SU-DHL-6 (cell line): ENCODE data around the gene NRL.

Experiments
- H2AFZ ChIP-seq: fragments of 200-600 bp; sonication (generic); 2 replicates; pipeline ENCODE4 v1.6.1; 2014; ENCODE audit warnings: low read depth, mild to moderate bottlenecking, moderate library complexity, mixed read lengths, antibody characterized with exemption, low read length; ENCODE audit not compliant: severe bottlenecking
- H3F3A ChIP-seq: fragments of 200-600 bp; shearing (Covaris generic); 2 replicates; pipeline ENCODE4 v1.6.0; 2016; ENCODE audit warnings: antibody characterized with exemption, mild to moderate bottlenecking; ENCODE audit not compliant: insufficient read depth
- H3K27ac ChIP-seq: fragments of 200-600 bp; sonication (generic); 2 replicates; pipeline ENCODE4 v1.5.1; 2016; ENCODE audit warnings: low read depth, mild to moderate bottlenecking, low read length, moderate library complexity, mixed read lengths
- H3K27me3 ChIP-seq: fragments of 200-600 bp; sonication (generic), shearing (Covaris generic); 2 replicates; pipeline ENCODE4 v1.6.0; 2014; ENCODE audit warnings: mild to moderate bottlenecking, low read length
- H3K36me3 ChIP-seq: fragments of 200-600 bp; sonication (generic); 2 replicates; pipeline ENCODE4 v1.6.1; 2014; ENCODE audit warnings: mild to moderate bottlenecking, low read length, mixed read lengths
- H3K4me2 ChIP-seq: fragments of 300-600, 200-600 bp; shearing (Covaris generic), sonication (generic); 2 replicates; pipeline ENCODE4 v1.6.0; 2014; ENCODE audit warnings: low read length, low read depth, mild to moderate bottlenecking; ENCODE audit not compliant: poor library complexity, severe bottlenecking
- H3K4me3 ChIP-seq: fragments of 200-600 bp; sonication (generic); 2 replicates; pipeline ENCODE4 v1.5.1; 2014; ENCODE audit warnings: antibody characterized with exemption, low read length, mild to moderate bottlenecking, mixed read lengths; ENCODE audit not compliant: insufficient read depth, poor library complexity, severe bottlenecking
- H3K79me2 ChIP-seq: fragments of 200-600 bp; sonication (generic); 2 replicates; pipeline ENCODE4 v1.6.1; 2014; ENCODE audit warnings: mild to moderate bottlenecking, low read length, moderate library complexity; ENCODE audit not compliant: insufficient read depth
- H3K9ac ChIP-seq: fragments of 200-600 bp; sonication (generic); 2 replicates; pipeline ENCODE4 v1.7.0; 2014; ENCODE audit warnings: mild to moderate bottlenecking, low read length
- H3K9me2 ChIP-seq: fragments of 200-600 bp; sonication (generic); replicated peaks from 2 replicates; pipeline ENCODE4 v1.6.1; 2014; ENCODE audit warnings: low read length; ENCODE audit not compliant: insufficient read depth
- H3K9me3 ChIP-seq: fragments of 200-600 bp; sonication (generic); 2 replicates; pipeline ENCODE4 v1.6.1; 2014; ENCODE audit warnings: low read length, mixed read lengths; ENCODE audit not compliant: insufficient read depth
- H4K20me1 ChIP-seq: fragments of 200-600 bp; sonication (generic); 2 replicates; pipeline ENCODE4 v1.6.1; 2014; ENCODE audit warnings: low read depth, mild to moderate bottlenecking, antibody characterized with exemption, low read length, moderate library complexity, mixed read lengths
- CTCF ChIP-seq: fragments of 200-600 bp; sonication (generic); IDR thresholded peaks from one replicate; pipeline ENCODE4 v1.5.1; 2017; ENCODE audit warnings: antibody characterized with exemption, mild to moderate bottlenecking, low read length, moderate library complexity; ENCODE audit not compliant: insufficient read depth, poor library complexity, severe bottlenecking
- EZH2phosphoT487 ChIP-seq: fragments of 200-600 bp; sonication (generic), shearing (Covaris generic); conservative IDR thresholded peaks from 2 replicates; pipeline ENCODE4 v1.6.1; 2018; ENCODE audit warnings: mild to moderate bottlenecking, antibody characterized with exemption, low read length, moderate library complexity, mixed read lengths

Gene NRL

GRCh38 chr14:24116128-24116814 is 1.5 kb upstream of the NRL start:
- H2AFZ ChIP-seq: no peak overlapping the region
- H3K4me2 ChIP-seq: peak overlapping the region; percentile 81
- H3K9me3 ChIP-seq: no peaks in the 10 kb centered on the region
- H4K20me1 ChIP-seq: no peaks in the 10 kb centered on the region
- peaks cover 16% of the 10 kb centered on the region for H3K79me2 ChIP-seq
- peak overlapping the region; percentile 75 for H3K4me3 ChIP-seq
- peak overlapping the region; percentile 82 for H3K9ac ChIP-seq
- H3K36me3 ChIP-seq: no peaks in the 10 kb centered on the region
- TF ChIP-seq CTCF: no peak
- no peak for TF ChIP-seq EZH2phosphoT487
- H3K27ac ChIP-seq: no peak overlapping the region
- H3K9me2 ChIP-seq: no peaks in the 10 kb centered on the region
- no peaks in the 10 kb centered on the region for H3K27me3 ChIP-seq
- no peaks in the 10 kb centered on the region for H3F3A ChIP-seq

- Histone ChIP-seq H3K4me3 (peak overlapping the region; percentile 75), H4K20me1 (no peaks in the 10 kb centered on the region), H3K79me2 (peaks cover 16% of the 10 kb centered on the region), H3K27me3 (no peaks in the 10 kb centered on the region), H2AFZ (peak overlapping the region; percentile 8), H3K9me3 (no peaks in the 10 kb centered on the region), H3K4me2 (peak overlapping the region; percentile 81), H3K9ac (peak overlapping the region; percentile 82), H3K9me2 (no peaks in the 10 kb centered on the region), H3K27ac (peak overlapping the region; percentile 22; the same call in 1 of the 2 replicates), H3F3A (peaks cover 5% of the 10 kb centered on the region; the same call in 1 of the 2 replicates), H3K36me3 (no peaks in the 10 kb centered on the region)
- TF ChIP-seq EZH2phosphoT487 (no peak), CTCF (no peak)
Measured at GRCh38 chr14:24115422-24116127, 826 bp upstream of the NRL start.

GRCh38 chr14:24113801-24114531 is 783 bp downstream of the NRL start:
- no peak for TF ChIP-seq CTCF
- TF ChIP-seq EZH2phosphoT487: no peak
- peak overlapping the region; percentile 67 for H3K4me3 ChIP-seq
- peak overlapping the region; percentile 89 for H3K4me2 ChIP-seq
- H3K36me3 ChIP-seq: no peaks in the 10 kb centered on the region
- peaks cover 16% of the 10 kb centered on the region for H3K79me2 ChIP-seq
- no peaks in the 10 kb centered on the region for H4K20me1 ChIP-seq
- H2AFZ ChIP-seq: peak overlapping the region; percentile 49
- H3K27me3 ChIP-seq: no peaks in the 10 kb centered on the region
- H3K9me3 ChIP-seq: no peaks in the 10 kb centered on the region
- peaks cover 16% of the 10 kb centered on the region; the same call in 1 of the 2 replicates for H3F3A ChIP-seq
- H3K9me2 ChIP-seq: no peaks in the 10 kb centered on the region
- peak overlapping the region; percentile 82 for H3K9ac ChIP-seq
- H3K27ac ChIP-seq: peak overlapping the region; percentile 90
